ENCODE results near the gene GJB4. TPM values are rescaled to one million over a fixed set of nuclear protein-coding genes. Genes with fewer than 3 reads are reported as not detected.

Gene GJB4
- polyA plus RNA-seq, 1 donor from 2014 or later, result not detected

GRCh38 chr1:34710812-34711211 is 48.7 kb upstream of the GJB4 start (continued):
- TF ChIP-seq MXI1 (conservative IDR thresholded peaks at IDR 0.05; ENCODE audit: poor library complexity, severe bottlenecking) (no peak), POLR2AphosphoS5 (IDR thresholded peaks at IDR 0.05) (no peak), RAD21 (conservative IDR thresholded peaks at IDR 0.05) (no peak), TAF1 (IDR thresholded peaks at IDR 0.05; ENCODE audit: low read depth) (no peak)

- H3K79me2 ChIP-seq (replicated peaks; ENCODE audit: insufficient read depth, low read length), result no peaks in the 10 kb centered on the region
Observed at GRCh38 chr1:34711485-34711884, 48.1 kb upstream of the GJB4 start.

GRCh38 chr1:34712007-34712688 is 47.4 kb upstream of the GJB4 start:
- Histone ChIP-seq H3K27ac (ENCODE audit: low read length) (no peak overlapping the region), H3K4me2 (ENCODE audit: low read length) (no peak overlapping the region), H4K20me1 (ENCODE audit: insufficient read depth) (no peaks in the 10 kb centered on the region), H3K27me3 (ENCODE audit: insufficient read depth, low read depth, low read length) (no peaks in the 10 kb centered on the region), H3K79me2 (replicated peaks; ENCODE audit: insufficient read depth, low read length) (no peaks in the 10 kb centered on the region), H3K9ac (ENCODE audit: low read length) (no peak overlapping the region), H3K4me3 (ENCODE audit: low read length) (no peak overlapping the region), H3F3A (ENCODE audit: insufficient read depth, low read length, poor library complexity, severe bottlenecking) (no peaks in the 10 kb centered on the region), H2AFZ (ENCODE audit: low read depth, low read length) (no peak overlapping the region), H3K36me3 (ENCODE audit: insufficient read depth, low read length) (no peaks in the 10 kb centered on the region), H3K9me2 (ENCODE audit: insufficient read depth, low read length) (no peaks in the 10 kb centered on the region), H3K9me3 (ENCODE audit: low read length) (no peaks in the 10 kb centered on the region)
- no peak for TF ChIP-seq SMC3 (conservative IDR thresholded peaks at IDR 0.05; ENCODE audit: poor library complexity)
- TF ChIP-seq RAD21 (conservative IDR thresholded peaks at IDR 0.05), result no peak
- no peak for TF ChIP-seq CTCF (IDR thresholded peaks at IDR 0.05; ENCODE audit: poor library complexity, severe bottlenecking)
- TF ChIP-seq TAF1 (IDR thresholded peaks at IDR 0.05; ENCODE audit: low read depth), result no peak
- no peak for TF ChIP-seq EP300 (conservative IDR thresholded peaks at IDR 0.05; ENCODE audit: poor library complexity, severe bottlenecking)
- TF ChIP-seq POLR2AphosphoS5 (IDR thresholded peaks at IDR 0.05), result no peak
- TF ChIP-seq EZH2 (IDR thresholded peaks at IDR 0.05; ENCODE audit: borderline replicate concordance, insufficient read depth, low read length, poor library complexity, severe bottlenecking), result no peak
- no peak for TF ChIP-seq MXI1 (conservative IDR thresholded peaks at IDR 0.05; ENCODE audit: poor library complexity, severe bottlenecking)
- TF ChIP-seq REST (IDR thresholded peaks at IDR 0.05; ENCODE audit: borderline replicate concordance), result no peak

More at GRCh38 chr1:34711485-34711884, 48.1 kb upstream of the GJB4 start:
- no peaks in the 10 kb centered on the region for H3K9me2 ChIP-seq (ENCODE audit: insufficient read depth, low read length)
- no peaks in the 10 kb centered on the region for H3K36me3 ChIP-seq (ENCODE audit: insufficient read depth, low read length)
- H4K20me1 ChIP-seq (ENCODE audit: insufficient read depth), result no peaks in the 10 kb centered on the region
- H3K4me3 ChIP-seq (ENCODE audit: low read length), result no peak overlapping the region
- no peak overlapping the region for H3K27ac ChIP-seq (ENCODE audit: low read length)
- H3K9me3 ChIP-seq (ENCODE audit: low read length), result no peaks in the 10 kb centered on the region
- TF ChIP-seq EP300 (conservative IDR thresholded peaks at IDR 0.05; ENCODE audit: poor library complexity, severe bottlenecking) (no peak), TAF1 (IDR thresholded peaks at IDR 0.05; ENCODE audit: low read depth) (no peak), CTCF (IDR thresholded peaks at IDR 0.05; ENCODE audit: poor library complexity, severe bottlenecking) (no peak), RAD21 (conservative IDR thresholded peaks at IDR 0.05) (no peak)
- H3K9ac ChIP-seq (ENCODE audit: low read length), result no peak overlapping the region
- no peaks in the 10 kb centered on the region for H3F3A ChIP-seq (ENCODE audit: insufficient read depth, low read length, poor library complexity, severe bottlenecking)
- no peak overlapping the region for H2AFZ ChIP-seq (ENCODE audit: low read depth, low read length)
- no peaks in the 10 kb centered on the region for H3K27me3 ChIP-seq (ENCODE audit: insufficient read depth, low read depth, low read length)
- H3K4me2 ChIP-seq (ENCODE audit: low read length), result no peak overlapping the region
